Measurements from ENCODE around the gene TMEM169.

- TF ChIP-seq POLR2AphosphoS5 (IDR thresholded peaks at IDR 0.05; ENCODE audit: low read depth, low read length) (no peak), CTCF (IDR thresholded peaks at IDR 0.05) (no peak)
Measured at GRCh38 chr2:216126943-216127342, 45.2 kb downstream of the TMEM169 start.

Data from Panc1 (cell line).